Hepatocyte (in vitro differentiated cells): Measurements from ENCODE around the gene HS6ST1. TPM values are rescaled to one million over a fixed set of nuclear protein-coding genes. Genes with fewer than 3 reads are reported as not detected.
A peak's percentile ranks its signal among the peaks of the same experiment; 100 is the strongest.

Experiments used
- DNase-seq: peaks from one replicate; pipeline ENCODE4 v3.0.0-alpha.2; 2016; ENCODE audit warnings: low spot score
- H2AFZ ChIP-seq: fragments of 200-600 bp; sonication (generic); 2 replicates; pipeline ENCODE4 v1.6.0; 2016; ENCODE audit warnings: antibody characterized with exemption, mild to moderate bottlenecking
- H3K27ac ChIP-seq: fragments of 200-600 bp; sonication (generic); 2 replicates; pipeline ENCODE4 v1.5.1; 2016; ENCODE audit warnings: mild to moderate bottlenecking
- H3K27me3 ChIP-seq: fragments of 200-600 bp; sonication (generic); 2 replicates; pipeline ENCODE4 v1.6.1; 2016
- H3K36me3 ChIP-seq: fragments of 200-600 bp; sonication (generic); replicated peaks from 2 replicates; pipeline ENCODE4 v1.5.1; 2016; ENCODE audit warnings: low read depth; ENCODE audit not compliant: insufficient read depth
- H3K4me1 ChIP-seq: fragments of 200-600 bp; sonication (generic); 2 replicates; pipeline ENCODE4 v1.5.1; 2016; ENCODE audit warnings: mild to moderate bottlenecking, moderate library complexity; ENCODE audit not compliant: insufficient read depth
- H3K4me2 ChIP-seq: fragments of 200-600 bp; sonication (generic); 2 replicates; pipeline ENCODE4 v1.6.0; 2016
- H3K4me3 ChIP-seq: fragments of 200-600 bp; sonication (generic); 2 replicates; pipeline ENCODE4 v1.5.1; 2016; ENCODE audit warnings: mild to moderate bottlenecking
- H3K79me2 ChIP-seq: fragments of 200-600 bp; sonication (generic); 2 replicates; pipeline ENCODE4 v1.6.0; 2017; ENCODE audit warnings: mild to moderate bottlenecking
- H3K9me2 ChIP-seq: fragments of 200-600 bp; sonication (generic); replicated peaks from 2 replicates; pipeline ENCODE4 v1.6.0; 2017; ENCODE audit warnings: mild to moderate bottlenecking; ENCODE audit not compliant: insufficient read depth
- H3K9me3 ChIP-seq: fragments of 200-600 bp; sonication (generic); 2 replicates; pipeline ENCODE4 v1.5.1; 2016; ENCODE audit warnings: low read depth, mild to moderate bottlenecking
- H4K20me1 ChIP-seq: fragments of 200-600 bp; sonication (generic); 2 replicates; pipeline ENCODE4 v1.6.0; 2016; ENCODE audit warnings: mild to moderate bottlenecking; ENCODE audit not compliant: insufficient read depth, poor library complexity, severe bottlenecking
- EZH2 ChIP-seq: fragments of 200-600 bp; sonication (generic); IDR thresholded peaks from 2 replicates; pipeline ENCODE4 v1.6.1; 2016; ENCODE audit warnings: antibody characterized with exemption, mild to moderate bottlenecking, borderline replicate concordance
- EZH2phosphoT487 ChIP-seq: fragments of 200-600 bp; sonication (generic); IDR thresholded peaks from one replicate; pipeline ENCODE4 v1.6.1; 2018; ENCODE audit warnings: antibody characterized with exemption, mild to moderate bottlenecking, low read depth, moderate library complexity; ENCODE audit not compliant: unreplicated experiment, severe bottlenecking
- WGBS: methylation state at CpG from one replicate; pipeline ENCODE4 v1.1.6; 2016; ENCODE audit warnings: low lambda C conversion rate; ENCODE audit errors: missing lambda C conversion rate; 5-methylcytosine and 5-hydroxymethylcytosine counted together
- polyA plus RNA-seq: library from polyadenylated mRNA; unstranded; fragments of >200 nt; fragmentation: Nextera tagmentation; extraction: Ambion mirVana; gene quantifications from 2 replicates; pipeline ENCODE4 v1.2.1, GENCODE V29; 2016
- total RNA-seq: library from RNA; depleted of rRNA; stranded (reverse); fragments of >200 nt; gene quantifications from 2 replicates; pipeline ENCODE4 v1.2.3, GENCODE V29; 2014
- TF ChIP-seq, protein P1 (sequence below): fragments of 200-600 bp; sonication (generic); IDR thresholded peaks from 2 replicates; pipeline ENCODE4 v1.5.1; 2016; ENCODE audit warnings: antibody characterized with exemption, mild to moderate bottlenecking; ENCODE audit not compliant: poor library complexity

The HS6ST1 gene
- total and polyA plus RNA-seq, 2 experiments from 2014 or later: 46.7 to 48.3 TPM

DNA sequence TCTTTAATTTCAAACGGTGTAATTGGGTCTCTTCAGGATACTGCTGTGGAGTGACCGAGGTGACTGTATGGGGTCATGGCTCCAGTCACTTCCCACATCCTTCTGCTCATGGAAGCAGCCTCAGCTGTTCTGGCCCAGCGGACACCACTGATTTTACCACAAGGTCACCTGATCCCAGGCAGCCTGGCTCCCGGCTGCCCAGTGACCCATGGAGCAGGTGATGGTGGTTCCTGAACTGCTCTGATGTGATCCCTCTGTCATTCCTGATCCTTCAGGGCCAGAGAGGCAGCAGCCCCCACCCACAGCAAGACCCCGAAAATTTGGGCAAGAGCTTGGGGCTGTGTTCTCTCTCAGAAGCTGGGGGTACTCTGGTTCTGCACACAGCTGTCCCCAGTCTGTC is 35.5 kb upstream of the HS6ST1 start:
- Histone ChIP-seq H2AFZ (no peak overlapping the region), H3K79me2 (no peaks in the 10 kb centered on the region), H3K4me3 (no peak overlapping the region), H3K9me3 (no peaks in the 10 kb centered on the region), H3K4me1 (no peaks in the 10 kb centered on the region), H3K9me2 (no peaks in the 10 kb centered on the region), H4K20me1 (no peaks in the 10 kb centered on the region), H3K4me2 (no peak overlapping the region), H3K27ac (no peak overlapping the region), H3K27me3 (no peaks in the 10 kb centered on the region), H3K36me3 (no peaks in the 10 kb centered on the region)
- WGBS: 83% methylated on average over 5 of the region's 5 CpGs
- DNase-seq: no peak
- TF ChIP-seq, protein P1, sequence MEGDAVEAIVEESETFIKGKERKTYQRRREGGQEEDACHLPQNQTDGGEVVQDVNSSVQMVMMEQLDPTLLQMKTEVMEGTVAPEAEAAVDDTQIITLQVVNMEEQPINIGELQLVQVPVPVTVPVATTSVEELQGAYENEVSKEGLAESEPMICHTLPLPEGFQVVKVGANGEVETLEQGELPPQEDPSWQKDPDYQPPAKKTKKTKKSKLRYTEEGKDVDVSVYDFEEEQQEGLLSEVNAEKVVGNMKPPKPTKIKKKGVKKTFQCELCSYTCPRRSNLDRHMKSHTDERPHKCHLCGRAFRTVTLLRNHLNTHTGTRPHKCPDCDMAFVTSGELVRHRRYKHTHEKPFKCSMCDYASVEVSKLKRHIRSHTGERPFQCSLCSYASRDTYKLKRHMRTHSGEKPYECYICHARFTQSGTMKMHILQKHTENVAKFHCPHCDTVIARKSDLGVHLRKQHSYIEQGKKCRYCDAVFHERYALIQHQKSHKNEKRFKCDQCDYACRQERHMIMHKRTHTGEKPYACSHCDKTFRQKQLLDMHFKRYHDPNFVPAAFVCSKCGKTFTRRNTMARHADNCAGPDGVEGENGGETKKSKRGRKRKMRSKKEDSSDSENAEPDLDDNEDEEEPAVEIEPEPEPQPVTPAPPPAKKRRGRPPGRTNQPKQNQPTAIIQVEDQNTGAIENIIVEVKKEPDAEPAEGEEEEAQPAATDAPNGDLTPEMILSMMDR: no peak
- TF ChIP-seq EZH2 (no peak), EZH2phosphoT487 (no peak)

DNA sequence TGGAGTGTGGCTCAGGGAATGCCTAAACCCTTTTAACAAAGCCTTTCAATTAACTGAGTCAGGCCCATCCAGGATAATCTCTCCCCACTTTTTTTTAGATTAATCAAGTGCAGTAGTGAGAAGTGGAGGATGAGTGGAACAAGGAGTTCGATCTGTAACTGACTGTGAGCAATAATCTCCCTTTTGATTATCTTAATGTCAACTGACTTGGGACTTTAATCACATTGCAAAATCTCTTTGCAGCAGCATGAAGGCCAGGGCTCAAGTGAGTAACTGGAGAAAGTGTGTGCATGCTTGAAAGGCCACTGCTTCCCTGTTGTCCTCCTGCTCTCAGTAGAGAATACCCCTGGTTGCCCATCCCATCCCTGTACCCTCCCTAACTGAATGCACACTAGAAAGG is 32.1 kb upstream of the HS6ST1 start:
- H3K9me3 ChIP-seq: no peaks in the 10 kb centered on the region
- H3K36me3 ChIP-seq: no peaks in the 10 kb centered on the region
- H3K27me3 ChIP-seq: no peaks in the 10 kb centered on the region
- H4K20me1 ChIP-seq: no peaks in the 10 kb centered on the region
- no peak overlapping the region for H3K4me2 ChIP-seq
- TF ChIP-seq EZH2phosphoT487: no peak
- TF ChIP-seq EZH2: no peak
- TF ChIP-seq, protein P1: no peak
- peaks cover 14% of the 10 kb centered on the region for H3K4me1 ChIP-seq
- no peak for DNase-seq
- no peaks in the 10 kb centered on the region for H3K79me2 ChIP-seq
- H3K27ac ChIP-seq: no peak overlapping the region
- no peaks in the 10 kb centered on the region for H3K9me2 ChIP-seq
- H2AFZ ChIP-seq: no peak overlapping the region
- WGBS: 100% methylated on average over 1 of the region's 1 CpG
- H3K4me3 ChIP-seq: no peak overlapping the region

DNA sequence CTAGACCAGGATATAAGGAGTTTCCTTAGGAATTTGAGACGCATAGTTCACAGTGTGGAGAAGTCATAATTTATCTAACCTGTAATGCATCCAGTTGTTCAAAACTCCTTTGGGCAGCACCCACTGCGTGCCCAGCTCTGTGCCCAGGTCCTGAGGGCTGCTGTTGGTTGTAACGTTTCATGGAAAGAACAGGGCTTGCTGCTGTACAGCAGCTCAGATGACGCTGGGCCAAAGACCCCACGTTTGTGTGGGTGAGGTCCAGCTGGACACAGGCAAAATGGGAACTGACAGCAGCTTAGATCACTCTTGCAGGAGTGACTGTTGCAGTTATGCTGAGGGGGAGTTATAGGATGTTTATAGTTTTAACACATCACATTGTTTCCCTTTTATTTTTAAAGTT is 30.0 kb upstream of the HS6ST1 start:
- 82% methylated on average over 5 of the region's 5 CpGs for WGBS
- H3K4me3 ChIP-seq: no peak overlapping the region
- DNase-seq: no peak
- no peaks in the 10 kb centered on the region for H3K36me3 ChIP-seq
- no peaks in the 10 kb centered on the region for H3K79me2 ChIP-seq
- H3K9me2 ChIP-seq: no peaks in the 10 kb centered on the region
- peak overlapping the region; percentile 12 for H3K4me2 ChIP-seq
- H2AFZ ChIP-seq: no peak overlapping the region
- H3K27ac ChIP-seq: peak overlapping the region; percentile 75
- H3K4me1 ChIP-seq: peaks cover 14% of the 10 kb centered on the region
- H3K9me3 ChIP-seq: no peaks in the 10 kb centered on the region
- H4K20me1 ChIP-seq: no peaks in the 10 kb centered on the region
- H3K27me3 ChIP-seq: no peaks in the 10 kb centered on the region
- TF ChIP-seq, protein P1: no peak
- no peak for TF ChIP-seq EZH2
